ENCODE data around the gene SIRT3.

Gene SIRT3

GRCh38 chr11:213111-213510 is 23.0 kb downstream of the SIRT3 start:
- DNase-seq, result no peak

- DNase-seq, result no peak
Measured at GRCh38 chr11:212150-213100, 23.7 kb downstream of the SIRT3 start.

GRCh38 chr11:211741-212140 is 24.4 kb downstream of the SIRT3 start:
- DNase-seq, result no peak

GRCh38 chr11:211295-211694 is 24.8 kb downstream of the SIRT3 start:
- DNase-seq, result no peak

- DNase-seq, result no peak
Measured at GRCh38 chr11:210803-211180, 25.4 kb downstream of the SIRT3 start.

- no peak for DNase-seq
Measured at GRCh38 chr11:210122-210802, 25.9 kb downstream of the SIRT3 start.

- DNase-seq, result no peak
Measured at GRCh38 chr11:209275-210121, 26.6 kb downstream of the SIRT3 start.

GRCh38 chr11:208917-209260 is 27.3 kb downstream of the SIRT3 start:
- DNase-seq, result no peak

- DNase-seq, result peak; percentile 52
Measured at GRCh38 chr11:208181-208916, 27.8 kb downstream of the SIRT3 start.

GRCh38 chr11:207863-208180 is 28.3 kb downstream of the SIRT3 start:
- no peak for DNase-seq

GRCh38 chr11:207208-207862 is 28.8 kb downstream of the SIRT3 start, which contains the start of the genes BET1L and RIC8A:
TSS of gene BET1L (minus strand) at chr11:207399. CDS start at chr11:207321, 78 bp downstream.
TSS of gene RIC8A (plus strand) at chr11:207708. CDS start at chr11:208855, 1,147 bp downstream.
- peak; percentile 95 for DNase-seq

GRCh38 chr11:206526-207207 is 29.5 kb downstream of the SIRT3 start:
- no peak for DNase-seq

GRCh38 chr11:206002-206384 is 30.1 kb downstream of the SIRT3 start:
- DNase-seq, result no peak

- DNase-seq, result no peak
Measured at GRCh38 chr11:205221-206001, 30.7 kb downstream of the SIRT3 start.

GRCh38 chr11:204587-205109 is 31.5 kb downstream of the SIRT3 start:
- DNase-seq, result no peak

GRCh38 chr11:203945-204586 is 32.1 kb downstream of the SIRT3 start:
- DNase-seq, result no peak

- DNase-seq, result no peak
Measured at GRCh38 chr11:203056-203944, 32.8 kb downstream of the SIRT3 start.

GRCh38 chr11:202490-202889 is 33.7 kb downstream of the SIRT3 start:
- no peak for DNase-seq

- no peak for DNase-seq
Measured at GRCh38 chr11:201966-202365, 34.2 kb downstream of the SIRT3 start.
